Fibroblast of skin of back (primary cell): ENCODE measurements around the gene MYO5B.
A peak's percentile ranks its signal among the peaks of the same experiment; 100 is the strongest.

ENCODE experiments used
- DNase-seq: peaks from one replicate; pipeline ENCODE4 v3.0.0-alpha.2; 2013

The MYO5B gene

DNA sequence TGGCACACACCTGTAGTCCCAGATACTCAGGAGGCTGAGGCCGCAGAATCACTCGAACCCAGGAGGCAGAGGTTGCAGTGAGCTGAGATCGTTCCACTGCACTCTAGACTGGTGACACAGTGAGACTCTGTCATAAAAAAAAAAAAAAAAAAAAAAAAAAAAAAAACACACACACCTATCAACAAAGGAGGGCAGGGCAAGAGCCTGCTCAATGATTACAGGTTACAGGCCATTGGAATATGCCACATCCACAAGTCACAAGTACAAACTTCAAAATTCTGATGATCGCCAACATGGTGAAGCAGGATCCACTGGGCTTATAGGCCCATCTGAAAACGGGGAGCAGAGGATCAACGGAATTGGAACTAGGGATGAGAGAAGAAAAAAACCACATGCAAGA is 6.3 kb downstream of the MYO5B start:
- DNase-seq, result no peak

DNA sequence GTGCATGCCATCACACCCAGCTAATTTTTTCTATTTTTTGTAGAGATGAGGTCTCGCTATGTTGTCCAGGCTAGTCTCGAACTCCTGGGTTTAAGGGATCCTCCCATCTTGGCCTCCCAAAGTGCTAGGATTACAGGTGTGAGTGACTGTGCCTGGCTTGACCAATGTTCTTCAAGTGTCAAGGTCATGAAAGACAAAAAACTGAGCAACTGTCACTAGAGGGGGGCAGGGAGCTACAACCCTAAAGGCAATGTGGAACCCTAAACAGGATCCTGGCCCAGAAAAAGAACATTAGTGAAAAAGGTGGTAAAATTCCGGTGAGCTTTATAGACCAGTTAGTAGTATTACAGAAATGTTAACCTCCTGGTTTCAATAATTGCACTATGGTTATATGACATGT is 7.3 kb downstream of the MYO5B start:
- DNase-seq, result no peak

DNA sequence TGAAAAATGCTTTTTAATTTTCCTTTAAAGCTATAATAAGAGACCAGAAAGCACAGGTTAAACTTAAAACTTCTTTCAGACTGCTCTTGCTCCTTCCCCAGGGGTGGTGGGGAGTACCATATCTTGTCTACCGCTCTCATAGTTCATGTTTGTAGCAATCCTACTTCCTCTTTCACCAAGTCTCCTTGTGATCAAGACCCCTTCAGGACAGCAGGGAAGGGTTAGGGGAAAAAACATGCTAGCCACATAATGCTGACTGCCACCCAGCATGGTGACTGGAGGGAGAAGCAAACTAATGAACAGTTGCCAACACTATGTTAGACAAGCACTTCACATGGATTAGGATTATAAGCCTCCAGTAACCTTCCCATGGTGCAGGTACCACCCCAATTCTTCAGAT is 8.6 kb downstream of the MYO5B start:
- no peak for DNase-seq

DNA sequence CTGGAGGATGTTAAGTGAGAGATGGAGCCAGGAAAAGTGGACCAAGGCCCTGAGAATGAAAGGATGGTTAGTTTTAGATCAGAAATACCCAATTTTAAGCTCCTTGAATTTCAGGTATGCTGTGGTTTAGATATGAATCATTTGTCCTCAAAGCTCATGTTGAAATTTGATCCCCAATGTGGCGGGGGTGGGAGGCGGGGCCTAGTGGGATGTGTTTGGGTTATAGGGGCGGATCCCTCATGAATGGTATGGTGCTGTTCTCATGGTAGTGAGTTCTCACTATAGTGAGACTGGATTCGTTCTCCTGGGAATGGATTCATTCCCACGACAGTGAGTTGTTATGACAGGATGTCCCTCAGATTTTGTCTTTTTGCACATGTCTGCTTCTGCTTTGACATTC is 11.4 kb downstream of the MYO5B start:
- DNase-seq, result peak; percentile 33

DNA sequence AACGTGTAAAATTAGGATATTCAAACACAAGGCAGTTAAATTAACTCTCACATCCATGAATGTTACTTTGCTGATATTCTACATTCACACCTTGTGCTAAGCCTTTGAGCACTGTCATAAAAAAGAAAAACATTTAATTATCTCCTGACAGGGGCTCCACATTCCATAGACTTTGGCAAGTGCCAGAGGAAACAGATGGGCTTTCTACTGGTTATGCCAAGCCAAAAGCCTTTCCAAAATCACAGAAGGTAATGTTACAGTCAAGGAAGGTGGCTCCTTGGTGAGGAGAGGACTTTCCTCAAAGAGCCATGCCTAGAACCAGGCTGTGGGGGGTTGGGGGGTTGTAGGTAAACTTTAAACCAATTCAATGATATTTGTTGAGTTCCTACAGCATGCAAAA is 12.4 kb downstream of the MYO5B start:
- DNase-seq, result no peak

DNA sequence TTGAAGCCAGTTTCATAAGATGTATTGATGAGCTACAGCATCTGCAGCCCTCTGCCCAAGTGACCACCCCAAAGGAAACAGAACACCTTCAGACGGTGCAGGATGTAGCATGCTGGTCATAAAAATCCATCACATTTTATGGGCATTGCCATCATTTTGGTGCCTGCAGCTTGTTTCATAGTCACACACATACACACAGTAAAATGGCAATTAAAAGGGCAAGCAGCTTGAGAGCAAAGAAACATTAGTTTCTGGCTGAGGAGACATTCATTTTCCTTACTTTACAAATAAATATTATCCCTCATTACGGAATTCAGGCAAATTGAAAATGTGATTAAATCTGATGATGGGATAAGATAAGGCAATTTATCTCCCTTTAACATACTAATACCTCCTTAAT is 13.4 kb downstream of the MYO5B start:
- DNase-seq, result no peak

DNA sequence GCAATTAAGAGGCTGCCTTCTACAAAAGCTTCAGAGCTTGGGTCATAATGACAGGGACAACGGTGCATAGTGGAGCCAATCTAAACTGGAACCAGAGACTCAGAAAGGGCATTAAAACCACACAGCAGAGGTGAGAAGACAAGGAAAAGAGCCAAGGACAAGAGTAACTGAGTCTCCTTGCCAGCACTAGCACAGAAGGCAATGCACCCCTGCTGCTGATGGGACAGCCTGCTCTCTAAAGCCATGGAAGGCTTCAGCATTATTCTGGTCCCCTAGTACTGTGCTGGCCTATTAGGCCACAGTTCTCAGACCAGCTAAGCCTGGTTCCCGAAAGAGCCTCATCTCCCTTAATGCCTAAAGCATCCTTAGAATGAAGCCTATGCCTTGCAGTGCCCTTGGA is 15.5 kb downstream of the MYO5B start:
- no peak for DNase-seq

DNA sequence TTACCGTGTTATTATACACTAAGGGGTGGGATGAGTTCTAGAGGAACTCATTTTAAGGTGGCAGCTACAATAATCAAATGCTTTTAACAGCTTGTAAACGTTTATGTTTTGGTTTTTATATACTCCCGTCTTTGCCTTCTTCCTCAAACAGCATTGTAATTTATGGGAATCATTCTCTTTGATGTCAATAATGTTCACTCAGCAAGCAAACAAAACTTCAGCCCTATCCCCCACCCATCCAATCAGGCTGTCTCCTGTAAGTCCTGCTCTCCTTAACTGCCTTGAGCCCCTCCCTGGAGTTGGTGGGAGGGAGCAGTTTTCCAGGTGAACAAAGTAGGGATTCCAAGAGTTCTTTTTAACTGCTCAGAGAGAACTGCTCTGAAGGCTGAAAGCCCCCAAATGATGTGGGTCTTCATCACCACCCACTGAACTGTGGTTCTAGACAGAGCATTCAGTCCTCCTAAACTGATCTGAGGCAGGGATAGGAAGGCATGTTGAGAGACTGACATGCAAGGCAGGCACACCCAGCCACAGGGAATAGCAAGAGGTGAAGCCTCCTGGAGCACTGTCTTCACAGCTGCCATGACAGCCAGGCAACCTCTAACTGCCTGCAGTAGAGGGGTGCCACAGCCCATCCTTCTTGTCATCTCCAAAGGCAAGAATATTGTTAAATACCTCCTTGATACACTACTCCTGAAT is 17.5 kb downstream of the MYO5B start:
- no peak for DNase-seq

DNA sequence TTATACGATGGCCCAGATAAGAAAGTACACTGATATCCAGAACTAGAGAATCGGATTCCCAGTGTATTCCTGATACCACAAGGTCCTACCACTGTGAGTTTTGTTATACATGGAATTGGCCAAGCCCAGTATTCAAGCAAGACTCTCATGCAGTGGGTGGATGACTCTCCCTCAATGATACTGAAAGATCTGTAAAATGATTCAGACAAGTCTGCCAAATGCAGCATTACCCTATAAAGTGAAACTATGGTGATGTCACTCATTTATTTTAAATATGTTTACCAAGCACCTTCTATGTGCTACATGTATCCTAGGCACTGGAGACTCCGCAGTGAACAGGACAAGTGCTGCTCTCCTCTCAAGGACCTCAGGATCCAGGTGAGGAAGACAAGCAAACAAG is 22.6 kb downstream of the MYO5B start:
- no peak for DNase-seq

DNA sequence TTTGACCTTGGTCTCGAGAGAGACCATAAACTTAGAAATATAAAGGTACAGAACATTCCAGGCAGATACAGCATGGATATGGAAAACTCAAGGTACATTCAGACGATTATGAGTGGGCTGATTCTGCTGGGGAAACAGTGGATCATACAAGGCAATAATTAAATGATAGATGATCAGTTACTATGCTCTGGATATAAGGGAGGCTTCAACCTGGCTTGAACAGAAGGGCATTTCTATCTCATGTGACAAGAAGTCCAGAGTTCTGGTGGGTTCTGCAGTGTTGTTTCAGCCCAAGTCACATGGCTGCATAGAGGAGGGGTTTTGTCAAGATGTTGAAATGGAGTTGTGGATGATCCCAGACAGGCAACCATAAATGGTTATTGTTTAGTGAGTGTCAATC is 23.5 kb downstream of the MYO5B start:
- no peak for DNase-seq

DNA sequence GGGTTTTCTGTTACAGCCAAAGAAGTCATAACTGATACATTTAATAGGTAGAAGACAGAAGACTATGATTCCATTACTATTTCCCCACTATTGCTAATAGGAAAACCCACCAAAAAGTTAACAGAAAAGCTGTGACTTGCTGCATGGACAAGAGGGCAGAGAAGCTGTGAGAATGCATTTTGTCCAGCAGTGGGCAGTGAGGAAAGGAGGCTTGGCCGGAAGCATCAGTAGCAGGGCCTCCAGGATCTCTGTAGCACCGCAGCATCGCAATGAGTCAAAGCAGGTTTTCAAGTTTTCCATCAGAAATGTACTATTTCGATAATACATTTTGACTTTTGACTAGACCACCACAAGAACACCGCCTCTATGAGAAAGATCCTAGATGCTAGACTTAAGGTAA is 24.9 kb downstream of the MYO5B start:
- no peak for DNase-seq

DNA sequence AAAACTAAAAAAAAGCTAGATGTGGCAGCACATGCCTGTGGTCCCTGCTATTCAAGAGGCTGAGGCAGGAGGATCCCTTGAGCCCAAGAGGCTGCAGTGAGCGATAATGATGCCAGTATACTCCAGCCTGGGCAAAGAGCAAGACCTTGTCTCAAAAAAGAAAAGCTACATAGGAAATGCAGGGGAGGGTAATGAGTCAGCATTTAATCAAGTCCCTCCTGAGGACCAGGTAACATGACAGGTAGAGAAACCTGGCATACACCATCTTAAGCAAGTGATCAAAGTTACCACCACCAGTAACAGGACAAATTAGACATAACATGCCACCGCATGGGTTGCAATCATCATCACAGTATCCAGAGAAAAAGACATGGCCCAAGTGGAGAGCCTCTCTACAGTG is 25.8 kb downstream of the MYO5B start:
- DNase-seq, result no peak

DNA sequence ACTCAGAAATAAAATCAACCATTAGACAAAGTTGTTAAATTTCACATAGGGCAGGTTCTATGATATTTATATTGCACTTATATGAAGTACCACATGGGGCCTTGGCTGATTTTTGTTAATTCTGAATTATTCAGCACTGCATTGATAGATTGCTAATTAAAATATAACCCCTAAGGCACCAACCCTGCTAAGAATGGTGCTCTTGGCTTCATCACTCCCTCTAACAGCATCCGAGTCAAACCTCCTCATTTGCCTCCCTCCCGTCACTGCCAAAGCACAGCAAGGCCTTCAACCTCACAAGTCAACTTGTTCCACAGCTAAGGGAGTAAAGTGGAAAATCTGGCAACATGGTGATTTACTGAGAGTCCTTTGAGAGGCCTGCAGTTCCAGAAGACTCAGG is 27.0 kb downstream of the MYO5B start:
- no peak for DNase-seq

DNA sequence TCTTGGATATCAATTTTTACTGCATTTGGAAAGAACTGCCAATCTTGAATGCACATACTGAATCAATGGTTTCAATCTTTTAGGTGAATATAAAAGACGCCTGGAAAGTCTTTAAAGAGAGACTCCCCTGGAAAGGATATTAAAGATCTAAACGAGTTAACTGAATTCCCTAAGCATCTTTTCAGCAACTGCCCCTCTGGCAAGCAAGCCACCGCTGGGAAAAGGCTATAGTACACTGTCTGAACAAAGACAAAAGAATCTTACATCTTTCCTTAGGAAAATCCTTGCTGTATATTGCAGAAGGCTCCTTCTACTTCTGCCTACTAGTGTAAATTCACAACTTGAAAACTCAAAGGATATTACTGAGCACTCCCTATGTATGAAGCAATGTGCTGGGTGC is 28.0 kb downstream of the MYO5B start:
- DNase-seq, result no peak

DNA sequence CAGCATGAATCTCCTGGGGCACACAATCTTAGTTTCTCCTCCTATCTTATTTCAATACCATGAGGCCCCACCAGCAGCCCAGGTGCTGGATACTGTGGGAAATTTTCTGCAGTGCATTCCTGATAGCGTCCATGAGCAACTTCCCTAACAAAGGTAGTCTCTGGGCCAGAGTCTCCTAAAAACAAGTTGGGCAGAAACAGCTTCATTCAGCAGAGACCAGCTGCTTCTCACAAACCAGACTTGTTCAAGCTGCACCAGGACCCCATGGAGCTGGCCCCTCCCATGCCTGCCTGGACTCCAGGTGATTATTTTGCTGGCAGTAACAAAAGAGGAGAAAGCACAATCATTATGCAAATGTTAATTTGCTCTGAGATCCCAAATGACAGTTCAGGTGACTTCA is 31.4 kb downstream of the MYO5B start:
- no peak for DNase-seq

DNA sequence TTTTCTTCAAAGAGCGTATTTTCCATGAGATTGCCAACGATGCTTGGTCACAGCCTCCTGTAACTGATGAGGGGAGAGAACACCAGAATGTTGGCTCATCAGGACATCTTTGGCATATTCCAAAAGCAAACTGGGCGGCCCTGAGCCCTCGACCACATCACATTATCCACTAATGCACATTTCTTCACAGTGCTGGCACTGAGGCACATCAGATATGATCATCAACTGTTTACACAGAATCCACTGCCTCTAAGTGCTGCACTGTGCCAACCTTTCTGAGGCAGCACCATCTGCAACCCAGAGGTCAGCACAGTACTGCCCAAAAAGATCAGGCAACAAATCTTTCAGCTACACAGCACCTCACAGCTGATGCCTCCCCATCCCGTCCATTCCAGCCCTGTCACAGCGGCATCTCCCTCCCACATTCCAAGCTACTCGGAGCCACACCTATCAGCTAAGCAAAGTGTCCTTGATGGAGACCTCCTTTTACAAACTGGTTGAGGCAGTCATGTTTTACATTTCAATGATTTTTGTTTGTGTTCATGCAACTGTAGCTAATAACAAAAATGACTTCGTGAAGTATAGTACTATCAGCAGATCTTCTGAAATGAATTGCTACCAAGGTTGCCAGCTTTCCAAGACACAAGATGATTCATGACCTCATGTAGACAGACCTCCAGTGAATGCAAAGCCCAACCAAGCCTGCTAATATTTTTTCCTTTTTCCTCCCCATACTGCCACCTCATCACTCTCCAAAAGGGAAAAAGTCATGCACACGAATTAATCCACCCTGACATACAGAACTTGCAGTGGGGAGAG is 32.3 kb downstream of the MYO5B start:
- peak; percentile 5 for DNase-seq

DNA sequence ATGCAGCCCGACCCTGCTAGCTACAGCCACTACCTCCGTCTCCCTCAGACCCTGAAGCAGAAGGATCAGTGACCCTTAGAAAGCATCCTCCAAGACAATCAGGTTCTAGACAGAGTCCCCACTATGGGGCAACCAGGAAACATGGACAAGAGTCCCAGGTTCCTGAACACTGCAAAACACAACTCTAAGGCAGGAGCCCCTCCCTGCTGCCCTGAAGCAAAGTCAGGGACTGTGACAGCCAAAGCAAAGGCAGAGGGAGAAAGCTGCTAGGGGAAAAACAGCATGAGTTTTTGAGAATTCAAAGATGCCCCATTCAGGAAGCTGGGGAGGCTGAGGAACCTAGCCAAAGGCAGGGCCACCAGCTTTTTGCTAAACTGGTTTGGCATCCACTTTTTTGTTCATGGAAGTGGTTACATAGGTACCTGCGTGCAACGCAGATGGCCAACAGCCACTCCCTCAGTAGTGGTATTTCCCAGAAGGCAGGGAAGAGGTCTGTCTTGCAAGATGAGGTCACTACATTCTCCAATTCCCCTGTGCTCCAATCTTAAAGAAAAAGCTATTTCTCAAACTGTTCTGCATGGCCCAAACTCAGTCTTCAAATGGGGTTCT is 33.2 kb downstream of the MYO5B start:
- no peak for DNase-seq

DNA sequence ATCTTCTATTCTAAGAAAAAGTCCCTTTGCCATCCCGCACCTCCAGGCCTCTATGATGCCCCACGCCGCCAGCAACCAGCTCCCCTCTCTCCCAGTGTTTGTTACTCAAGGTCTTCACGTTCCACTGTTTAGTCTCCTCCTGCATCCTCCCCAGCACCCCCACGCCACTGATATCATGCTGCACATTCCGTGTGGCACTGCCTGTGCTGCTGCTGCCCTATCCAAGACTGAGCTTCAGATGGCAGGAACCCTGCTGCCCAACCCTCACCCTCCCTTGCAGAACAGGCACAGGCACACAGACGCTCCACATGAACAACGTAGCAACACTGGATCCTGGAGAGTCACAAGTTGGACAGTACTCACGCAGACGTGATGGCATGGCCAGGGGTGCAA is 35.3 kb downstream of the MYO5B start:
- no peak for DNase-seq

DNA sequence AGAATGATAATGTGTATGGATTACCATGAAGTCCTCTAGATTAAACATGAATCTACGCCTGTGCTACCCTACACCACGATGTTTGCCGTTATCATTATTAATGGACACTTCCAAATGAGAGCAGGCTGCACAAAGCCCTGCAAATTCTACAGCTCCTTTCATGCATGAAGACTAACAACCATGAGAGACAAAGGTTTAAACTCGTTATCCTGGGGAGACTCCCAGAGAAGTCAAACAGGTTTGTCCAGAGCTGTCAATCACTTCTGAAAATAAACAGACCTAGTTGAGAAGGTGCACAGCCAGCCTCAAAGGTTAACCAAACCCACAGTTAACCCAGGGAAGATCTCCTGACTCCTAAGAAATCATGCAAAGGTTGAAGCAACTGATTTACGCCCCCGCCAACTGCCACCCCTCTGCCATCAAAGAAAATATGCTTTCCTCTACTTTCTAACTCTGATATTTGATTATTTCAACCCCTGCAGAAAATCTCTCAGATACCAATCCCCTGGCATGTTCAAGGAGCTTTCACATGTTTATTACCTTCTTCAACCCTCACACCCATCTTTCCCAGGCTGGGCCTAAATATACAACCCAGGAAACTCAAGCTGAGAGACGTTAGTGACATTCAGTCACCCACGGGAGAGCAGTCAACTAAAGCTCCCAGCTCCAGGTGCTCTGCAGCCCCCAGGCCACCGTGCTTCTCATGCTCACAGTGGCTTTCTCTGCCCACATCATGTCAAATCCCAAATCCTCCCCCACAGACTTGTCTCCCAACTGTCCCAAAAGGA is 35.9 kb downstream of the MYO5B start:
- no peak for DNase-seq

DNA sequence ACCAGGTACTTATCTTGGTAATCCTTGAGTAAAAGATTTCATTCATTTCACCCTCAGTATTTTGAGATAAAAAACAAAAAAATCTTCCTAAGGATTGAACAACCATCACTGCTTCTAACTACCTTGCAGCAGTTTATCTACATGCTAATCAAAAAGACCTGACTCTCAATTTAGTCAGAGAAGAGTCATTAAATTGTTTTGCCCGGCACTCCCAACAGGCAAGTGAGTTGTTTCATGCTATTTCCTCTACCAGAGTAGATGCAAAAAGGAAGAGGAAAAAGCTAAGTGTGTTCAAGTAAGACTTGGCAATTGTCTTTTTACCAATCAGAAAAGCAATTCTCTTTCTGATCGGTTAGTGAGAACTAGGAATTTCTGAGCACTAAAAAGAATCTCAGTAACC is 39.5 kb downstream of the MYO5B start:
- DNase-seq, result no peak

DNA sequence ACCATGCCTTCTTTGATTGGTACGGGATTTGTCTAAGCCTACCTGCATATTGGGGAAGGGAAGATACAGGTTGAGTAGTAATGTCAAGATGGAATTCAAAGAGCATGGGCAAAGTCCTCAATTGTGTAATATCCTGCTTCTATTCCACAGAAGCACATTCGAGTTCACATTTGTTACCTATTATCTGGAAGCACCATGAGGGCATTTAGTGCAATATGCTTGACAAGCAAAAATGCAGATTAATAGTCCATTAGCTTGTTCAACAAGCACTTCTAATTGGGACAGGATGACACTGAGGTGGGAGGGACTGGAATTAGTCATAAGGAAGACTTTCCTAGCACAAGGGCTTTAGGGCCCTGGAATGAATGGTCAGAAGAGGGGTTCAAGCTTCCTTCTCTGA is 40.5 kb downstream of the MYO5B start:
- DNase-seq, result no peak

DNA sequence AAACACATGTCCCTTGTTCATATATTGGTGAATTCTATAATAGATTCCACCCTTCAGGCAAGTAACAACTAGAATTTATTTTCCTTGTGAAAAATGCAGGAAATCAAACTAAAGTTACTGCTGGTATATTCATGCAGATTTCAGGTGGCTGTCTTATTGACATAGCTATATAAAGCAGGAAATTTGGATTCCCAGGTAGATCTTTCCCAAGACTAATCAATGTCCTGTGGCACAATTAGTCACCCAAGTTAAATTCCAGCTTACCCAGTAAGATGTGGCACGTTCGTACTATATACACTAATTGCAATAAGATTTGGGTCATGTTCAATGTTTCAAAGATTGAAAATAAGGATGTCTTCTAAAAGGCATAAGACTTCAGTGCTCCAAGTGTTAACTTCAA is 42.0 kb downstream of the MYO5B start:
- DNase-seq, result no peak

DNA sequence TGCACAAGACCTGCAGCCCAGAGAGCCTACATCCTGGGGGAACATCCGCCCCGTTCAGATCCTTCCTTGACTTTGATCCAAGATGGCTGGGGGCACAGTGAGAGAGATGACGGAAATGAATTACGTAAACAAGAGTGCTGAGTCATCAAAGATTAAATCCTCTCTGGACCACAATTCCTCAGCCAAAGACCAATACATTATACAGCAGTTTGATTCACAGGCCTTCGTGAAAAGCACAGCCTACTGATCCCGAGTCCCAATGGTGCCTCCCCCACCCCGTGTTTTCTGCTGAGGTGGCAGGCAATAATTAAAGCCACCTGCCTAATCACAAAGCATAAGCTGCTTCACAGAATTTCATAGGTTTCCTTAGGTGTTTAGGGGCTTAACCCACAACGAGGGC is 43.0 kb downstream of the MYO5B start:
- DNase-seq, result peak; percentile 32
